Measurements from ENCODE around the gene PTPRN2.
"Not testable (repeated sequence)": the region's sequence is repeated elsewhere in the genome, so short reads cannot be mapped to it uniquely, and the experiment has no call there.

The PTPRN2 gene

GRCh38 chr7:158421361-158421760 is 166.3 kb downstream of the PTPRN2 start:
- Histone ChIP-seq H3K9ac (ENCODE audit: low read depth, low read length) (no peak overlapping the region), H3K9me3 (ENCODE audit: control insufficient read depth, insufficient read depth, low read length) (peaks cover 4% of the 10 kb centered on the region; the same call in 1 of the 2 replicates), H3K36me3 (ENCODE audit: insufficient read depth, low read length) (no peaks in the 10 kb centered on the region), H3K4me1 (ENCODE audit: insufficient read depth, low read length) (no peaks in the 10 kb centered on the region)

- Histone ChIP-seq H3K36me3 (ENCODE audit: insufficient read depth, low read length) (no peaks in the 10 kb centered on the region), H3K4me1 (ENCODE audit: insufficient read depth, low read length) (no peaks in the 10 kb centered on the region), H3K9me3 (ENCODE audit: control insufficient read depth, insufficient read depth, low read length) (peaks cover 4% of the 10 kb centered on the region; the same call in 1 of the 2 replicates), H3K9ac (ENCODE audit: low read depth, low read length) (no peak overlapping the region)
Observed at GRCh38 chr7:158420591-158421340, 166.9 kb downstream of the PTPRN2 start.

GRCh38 chr7:158419238-158419785 is 168.3 kb downstream of the PTPRN2 start:
- Histone ChIP-seq H3K9me3 (ENCODE audit: control insufficient read depth, insufficient read depth, low read length) (peaks cover 4% of the 10 kb centered on the region; the same call in 1 of the 2 replicates), H3K4me1 (ENCODE audit: insufficient read depth, low read length) (no peaks in the 10 kb centered on the region), H3K36me3 (ENCODE audit: insufficient read depth, low read length) (no peaks in the 10 kb centered on the region), H3K9ac (ENCODE audit: low read depth, low read length) (no peak overlapping the region)

GRCh38 chr7:158418395-158418794 is 169.2 kb downstream of the PTPRN2 start:
- H3K9me3 ChIP-seq (ENCODE audit: control insufficient read depth, insufficient read depth, low read length); H3K9ac ChIP-seq (ENCODE audit: low read depth, low read length); H3K4me1 ChIP-seq (ENCODE audit: insufficient read depth, low read length); H3K36me3 ChIP-seq (ENCODE audit: insufficient read depth, low read length): not testable (repeated sequence)

GRCh38 chr7:158416283-158416933 is 171.2 kb downstream of the PTPRN2 start:
- Histone ChIP-seq H3K9me3 (ENCODE audit: control insufficient read depth, insufficient read depth, low read length) (peaks cover 4% of the 10 kb centered on the region; the same call in 1 of the 2 replicates), H3K9ac (ENCODE audit: low read depth, low read length) (no peak overlapping the region), H3K36me3 (ENCODE audit: insufficient read depth, low read length) (no peaks in the 10 kb centered on the region), H3K4me1 (ENCODE audit: insufficient read depth, low read length) (no peaks in the 10 kb centered on the region)

GRCh38 chr7:158415316-158415715 is 172.3 kb downstream of the PTPRN2 start:
- peaks cover 4% of the 10 kb centered on the region; the same call in 1 of the 2 replicates for H3K9me3 ChIP-seq (ENCODE audit: control insufficient read depth, insufficient read depth, low read length)
- H3K9ac ChIP-seq (ENCODE audit: low read depth, low read length) = no peak overlapping the region
- no peaks in the 10 kb centered on the region for H3K36me3 ChIP-seq (ENCODE audit: insufficient read depth, low read length)
- no peaks in the 10 kb centered on the region for H3K4me1 ChIP-seq (ENCODE audit: insufficient read depth, low read length)

- no peaks in the 10 kb centered on the region for H3K4me1 ChIP-seq (ENCODE audit: insufficient read depth, low read length)
- peaks cover 4% of the 10 kb centered on the region; the same call in 1 of the 2 replicates for H3K9me3 ChIP-seq (ENCODE audit: control insufficient read depth, insufficient read depth, low read length)
- no peaks in the 10 kb centered on the region for H3K36me3 ChIP-seq (ENCODE audit: insufficient read depth, low read length)
- H3K9ac ChIP-seq (ENCODE audit: low read depth, low read length) = no peak overlapping the region
Observed at GRCh38 chr7:158414486-158414961, 173.1 kb downstream of the PTPRN2 start.

GRCh38 chr7:158414002-158414401 is 173.6 kb downstream of the PTPRN2 start:
- peaks cover 4% of the 10 kb centered on the region; the same call in 1 of the 2 replicates for H3K9me3 ChIP-seq (ENCODE audit: control insufficient read depth, insufficient read depth, low read length)
- H3K36me3 ChIP-seq (ENCODE audit: insufficient read depth, low read length) = no peaks in the 10 kb centered on the region
- no peak overlapping the region for H3K9ac ChIP-seq (ENCODE audit: low read depth, low read length)
- no peaks in the 10 kb centered on the region for H3K4me1 ChIP-seq (ENCODE audit: insufficient read depth, low read length)

- no peaks in the 10 kb centered on the region for H3K9me3 ChIP-seq (ENCODE audit: control insufficient read depth, insufficient read depth, low read length)
- H3K4me1 ChIP-seq (ENCODE audit: insufficient read depth, low read length) = no peaks in the 10 kb centered on the region
- no peaks in the 10 kb centered on the region for H3K36me3 ChIP-seq (ENCODE audit: insufficient read depth, low read length)
- H3K9ac ChIP-seq (ENCODE audit: low read depth, low read length) = no peak overlapping the region
Observed at GRCh38 chr7:158411232-158411950, 176.2 kb downstream of the PTPRN2 start.

- no peaks in the 10 kb centered on the region for H3K36me3 ChIP-seq (ENCODE audit: insufficient read depth, low read length)
- no peaks in the 10 kb centered on the region for H3K9me3 ChIP-seq (ENCODE audit: control insufficient read depth, insufficient read depth, low read length)
- H3K4me1 ChIP-seq (ENCODE audit: insufficient read depth, low read length) = no peaks in the 10 kb centered on the region
- no peak overlapping the region for H3K9ac ChIP-seq (ENCODE audit: low read depth, low read length)
Observed at GRCh38 chr7:158410720-158411119, 176.9 kb downstream of the PTPRN2 start.

GRCh38 chr7:158409816-158410330 is 177.8 kb downstream of the PTPRN2 start:
- H3K36me3 ChIP-seq (ENCODE audit: insufficient read depth, low read length) = no peaks in the 10 kb centered on the region
- no peaks in the 10 kb centered on the region for H3K9me3 ChIP-seq (ENCODE audit: control insufficient read depth, insufficient read depth, low read length)
- no peaks in the 10 kb centered on the region for H3K4me1 ChIP-seq (ENCODE audit: insufficient read depth, low read length)
- no peak overlapping the region for H3K9ac ChIP-seq (ENCODE audit: low read depth, low read length)

GRCh38 chr7:158409120-158409519 is 178.5 kb downstream of the PTPRN2 start:
- H3K36me3 ChIP-seq (ENCODE audit: insufficient read depth, low read length) = no peaks in the 10 kb centered on the region
- no peaks in the 10 kb centered on the region for H3K4me1 ChIP-seq (ENCODE audit: insufficient read depth, low read length)
- H3K9me3 ChIP-seq (ENCODE audit: control insufficient read depth, insufficient read depth, low read length) = no peaks in the 10 kb centered on the region
- no peak overlapping the region for H3K9ac ChIP-seq (ENCODE audit: low read depth, low read length)

GRCh38 chr7:158408318-158408920 is 179.2 kb downstream of the PTPRN2 start:
- H3K4me1 ChIP-seq (ENCODE audit: insufficient read depth, low read length) = no peaks in the 10 kb centered on the region
- H3K36me3 ChIP-seq (ENCODE audit: insufficient read depth, low read length) = no peaks in the 10 kb centered on the region
- no peaks in the 10 kb centered on the region for H3K9me3 ChIP-seq (ENCODE audit: control insufficient read depth, insufficient read depth, low read length)
- no peak overlapping the region for H3K9ac ChIP-seq (ENCODE audit: low read depth, low read length)

All from ES-I3 (cell line).